BLaER1 treated with 17β-estradiol and CSF1 and Interleukin-3, amounts not matched to agents 10 nM and 100 nM (cell line): ENCODE data around the gene ACOD1.
"Not testable (repeated sequence)": the region's sequence is repeated elsewhere in the genome, so short reads cannot be mapped to it uniquely, and the experiment has no call there.

Experiments
- H3K27ac ChIP-seq, 11 experiments: shearing (Covaris generic); formaldehyde crosslinking; 2 replicates each; pipeline ENCODE4 v1.8.1; 2022
- H3K27me3 ChIP-seq, 11 experiments: shearing (Covaris generic); formaldehyde crosslinking; 2 replicates each; pipeline ENCODE4 v1.8.1; 2022
- H3K36me3 ChIP-seq, 11 experiments: shearing (Covaris generic); formaldehyde crosslinking; 2 replicates each; pipeline ENCODE4 v1.8.1; 2022
- H3K4me1 ChIP-seq, 10 experiments: shearing (Covaris generic); formaldehyde crosslinking; 2 replicates each; pipeline ENCODE4 v1.8.1; 2022
- H3K4me2 ChIP-seq, 11 experiments: shearing (Covaris generic); formaldehyde crosslinking; 2 replicates each; pipeline ENCODE4 v1.8.1; 2022
- H3K4me3 ChIP-seq, 10 experiments: shearing (Covaris generic); formaldehyde crosslinking; 2 replicates each; pipeline ENCODE4 v1.8.1; 2022
- H3K9ac ChIP-seq, 11 experiments: shearing (Covaris generic); formaldehyde crosslinking; 2 replicates each; pipeline ENCODE4 v1.8.1; 2022
- H3K9me3 ChIP-seq, 11 experiments: shearing (Covaris generic); formaldehyde crosslinking; replicated peaks in 1 of 11; 2 replicates each; pipeline ENCODE4 v1.8.1; 2022
- H4K20me1 ChIP-seq, 11 experiments: shearing (Covaris generic); formaldehyde crosslinking; 2 replicates each; pipeline ENCODE4 v1.8.1; 2022
- Cebpa-rat ChIP-seq, 11 experiments: shearing (Covaris generic); IDR thresholded peaks; 2 replicates each; pipeline ENCODE4 v1.8.1; 2022

The ACOD1 gene

DNA sequence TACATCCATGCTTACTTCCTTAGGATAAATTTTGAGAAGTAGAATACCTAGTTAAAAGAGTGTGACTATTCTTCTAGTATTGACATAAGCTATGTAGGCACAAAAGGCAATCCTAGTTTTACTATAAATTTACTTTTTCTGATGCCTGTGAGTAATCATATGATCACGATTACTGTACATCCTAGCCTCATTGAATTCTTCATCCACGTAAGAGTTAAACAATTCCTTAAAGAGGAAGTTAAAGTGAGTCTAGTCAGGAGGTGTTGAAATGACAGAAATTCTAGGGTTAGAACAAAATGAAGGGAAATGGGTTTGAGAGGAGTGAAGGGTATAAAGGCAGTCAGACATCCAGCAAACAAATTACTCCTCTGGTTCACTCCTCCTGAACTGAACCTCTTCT is at the start of gene ACOD1:
Gene ACOD1, plus strand, starts transcription at position 363 of the 400 bp plus-strand sequence. CDS start 48 bp downstream, outside the sequence.
- Histone ChIP-seq H3K9ac (no peak within 1 kb of the TSS), H3K27me3 (no peaks in the 10 kb centered on the region), H3K4me2 (peak within 1 kb of the TSS in 3 of 11 experiments; percentile 21 to 58 (median 53); a peak in 7 of 22 replicates), H3K4me1 (peaks cover 0 to 75% (median 16%) of the 10 kb centered on the region in 10 experiments; a peak in 12 of 20 replicates), H3K27ac (peak within 1 kb of the TSS in 2 of 11 experiments; percentile 14 to 37; a peak in 3 of 22 replicates), H3K9me3 (peaks cover 0 to 11% (median 4%) of the 10 kb centered on the region in 11 experiments; a peak in 8 of 22 replicates), H3K4me3 (no peak within 1 kb of the TSS), H4K20me1 (no peaks in the 10 kb centered on the region), H3K36me3 (no peaks in the 10 kb centered on the region)
- TF ChIP-seq Cebpa-rat (IDR thresholded peaks at IDR 0.05): no peak

DNA sequence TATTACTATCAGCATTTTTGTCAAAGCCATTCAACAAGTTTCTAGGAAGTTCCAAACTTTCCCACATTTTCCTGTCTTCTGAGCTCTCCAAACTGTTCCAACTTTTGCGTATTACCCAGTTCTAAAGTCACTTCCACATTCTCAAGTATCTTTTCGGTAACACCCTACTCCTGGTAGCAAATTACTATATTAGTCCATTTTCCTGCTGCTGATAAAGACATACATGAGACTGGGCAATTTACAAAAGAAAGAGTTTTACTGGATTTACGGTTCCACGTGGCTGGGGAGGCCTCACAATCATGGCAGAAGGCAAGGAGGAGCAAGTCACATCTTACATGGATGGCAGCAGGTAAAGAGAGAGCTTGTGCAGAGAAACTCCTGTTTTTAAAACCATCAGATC is 49.2 kb upstream of the ACOD1 start:
- not testable (repeated sequence) for H3K27me3 ChIP-seq, H3K27ac ChIP-seq, H3K9ac ChIP-seq, H4K20me1 ChIP-seq, H3K36me3 ChIP-seq, H3K4me3 ChIP-seq, H3K4me2 ChIP-seq
- Histone ChIP-seq H3K9me3 (peaks cover 21 to 43% (median 28%) of the 10 kb centered on the region in 11 experiments), H3K4me1 (peaks cover 7 to 38% (median 14%) of the 10 kb centered on the region in 10 experiments)

DNA sequence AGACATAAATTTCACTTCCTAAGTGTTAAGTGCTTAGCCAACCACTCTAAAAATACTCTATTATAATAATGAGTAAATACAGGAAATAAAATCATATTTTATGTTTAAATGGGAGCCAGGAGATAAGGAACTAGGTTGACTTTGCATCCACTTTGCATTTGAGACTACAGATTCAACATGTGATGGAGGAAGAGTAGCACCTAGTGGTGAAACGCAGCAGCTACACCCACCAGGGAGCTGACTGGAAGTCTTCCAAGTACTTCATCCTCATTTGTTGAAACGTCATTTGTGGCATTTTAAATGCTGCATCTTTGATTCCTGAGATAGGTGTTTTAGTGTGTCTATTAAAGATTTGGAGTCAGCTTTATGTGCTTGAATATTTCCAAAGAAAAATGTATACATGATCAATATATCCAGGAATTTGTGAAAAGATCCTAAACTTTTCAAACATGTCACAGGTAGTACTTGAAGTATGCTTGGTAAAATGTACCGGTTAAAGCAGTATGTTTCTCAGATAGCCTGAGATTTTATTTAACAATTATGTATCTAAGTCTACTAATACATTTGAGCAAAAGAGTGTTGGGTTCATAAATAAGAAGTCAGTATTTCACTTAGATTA is 44.7 kb upstream of the ACOD1 start:
- Histone ChIP-seq H3K4me1 (peaks cover 0 to 29% (median under 1%) of the 10 kb centered on the region in 10 experiments; a peak in 7 of 20 replicates), H3K9me3 (peaks cover 11 to 16% (median 12%) of the 10 kb centered on the region in 11 experiments), H3K9ac (no peak overlapping the region), H3K4me3 (no peak overlapping the region), H3K36me3 (no peaks in the 10 kb centered on the region), H3K27me3 (no peaks in the 10 kb centered on the region), H3K4me2 (peak overlapping the region in 2 of 11 experiments; percentile 17 to 57; a peak in 4 of 22 replicates), H4K20me1 (no peaks in the 10 kb centered on the region), H3K27ac (no peak overlapping the region; a peak in 1 of 22 replicates)
- TF ChIP-seq Cebpa-rat (IDR thresholded peaks at IDR 0.05): no peak

DNA sequence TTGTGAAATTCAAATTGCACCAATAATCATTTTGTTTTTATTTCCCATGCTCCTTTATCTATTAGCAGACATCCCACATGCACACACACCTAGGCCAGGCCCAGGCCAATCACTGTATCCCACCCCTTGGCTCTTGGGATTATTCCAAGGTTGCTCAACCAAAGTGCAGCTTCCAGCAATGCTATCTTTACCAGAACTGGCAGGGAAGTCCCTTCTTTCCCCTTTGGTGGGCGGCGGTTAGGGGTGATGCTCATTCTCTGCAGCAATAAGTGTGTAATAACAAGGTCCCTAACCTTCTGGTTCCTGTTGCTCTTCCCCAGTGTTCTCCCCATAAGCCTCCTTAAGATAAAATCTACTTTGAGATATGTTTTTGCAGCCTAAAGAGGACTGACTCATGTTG is 43.8 kb upstream of the ACOD1 start:
- no peaks in the 10 kb centered on the region for H3K27me3 ChIP-seq
- no peaks in the 10 kb centered on the region for H4K20me1 ChIP-seq
- no peak overlapping the region for H3K4me3 ChIP-seq
- peak overlapping the region in 3 of 11 experiments; percentile 19 to 63 (median 38); a peak in 4 of 22 replicates for H3K4me2 ChIP-seq
- H3K9ac ChIP-seq: 0 out of 22 replicates have a peak overlapping the region, but pooled peaks of 1 of the 11 experiments have one; percentile 18
- H3K9me3 ChIP-seq: peaks cover 3 to 7% (median 4%) of the 10 kb centered on the region in 11 experiments
- no peaks in the 10 kb centered on the region for H3K36me3 ChIP-seq
- peaks cover 6 to 29% (median 9%) of the 10 kb centered on the region in 10 experiments; a peak in 17 of 20 replicates for H3K4me1 ChIP-seq
- no peak for TF ChIP-seq Cebpa-rat (IDR thresholded peaks at IDR 0.05)
- no peak overlapping the region for H3K27ac ChIP-seq

DNA sequence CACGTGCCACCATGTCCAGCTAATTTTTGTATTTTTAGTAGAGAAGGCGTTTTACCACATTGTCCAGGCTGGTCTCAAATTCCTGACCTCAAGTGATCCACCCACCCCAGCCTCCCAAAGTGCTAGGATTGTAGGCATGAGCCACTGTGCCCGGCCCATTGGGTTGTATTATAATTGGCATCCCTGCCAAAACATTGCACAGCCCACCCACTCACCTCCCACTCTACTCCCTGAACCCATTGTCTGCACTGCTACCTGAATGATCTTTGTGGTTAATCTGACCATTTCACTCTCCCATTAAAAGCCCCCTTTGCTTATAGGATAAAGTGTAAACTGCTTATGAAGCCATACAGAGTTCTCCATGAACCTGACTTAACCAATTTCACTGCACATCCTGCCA is 35.8 kb upstream of the ACOD1 start:
- H3K4me3 ChIP-seq: no peak overlapping the region
- peaks cover 0 to 11% (median 8%) of the 10 kb centered on the region in 10 experiments; a peak in 13 of 20 replicates for H3K4me1 ChIP-seq
- H4K20me1 ChIP-seq: no peaks in the 10 kb centered on the region
- H3K4me2 ChIP-seq: no peak overlapping the region
- H3K27me3 ChIP-seq: no peaks in the 10 kb centered on the region
- no peak for TF ChIP-seq Cebpa-rat (IDR thresholded peaks at IDR 0.05)
- no peaks in the 10 kb centered on the region for H3K36me3 ChIP-seq
- no peak overlapping the region for H3K9ac ChIP-seq
- no peak overlapping the region for H3K27ac ChIP-seq
- no peaks in the 10 kb centered on the region for H3K9me3 ChIP-seq

DNA sequence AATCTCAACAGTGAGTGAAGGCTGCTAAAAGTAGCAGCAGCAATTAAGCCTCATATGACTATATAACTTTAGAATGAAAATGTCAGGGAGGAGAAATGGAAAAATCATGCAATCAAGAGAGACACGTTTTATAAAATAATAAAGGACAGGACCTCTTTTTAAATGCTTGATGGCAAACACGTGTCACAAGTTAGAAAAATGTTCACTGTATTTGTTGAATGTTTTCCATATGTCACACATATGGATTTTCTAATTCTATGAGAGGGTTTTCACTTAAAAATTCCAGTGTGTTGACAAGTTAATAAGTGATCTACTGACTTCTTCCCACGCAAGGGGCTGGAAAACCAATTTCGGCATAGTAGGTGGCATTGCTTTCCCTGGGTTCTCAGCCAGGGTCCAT is 34.4 kb upstream of the ACOD1 start:
- no peak overlapping the region for H3K9ac ChIP-seq
- H4K20me1 ChIP-seq: no peaks in the 10 kb centered on the region
- H3K36me3 ChIP-seq: no peaks in the 10 kb centered on the region
- H3K4me3 ChIP-seq: no peak overlapping the region
- no peak overlapping the region for H3K27ac ChIP-seq
- H3K4me1 ChIP-seq: peaks cover 0 to 9% (median 7%) of the 10 kb centered on the region in 10 experiments; a peak in 13 of 20 replicates
- TF ChIP-seq Cebpa-rat (IDR thresholded peaks at IDR 0.05): no peak
- H3K4me2 ChIP-seq: no peak overlapping the region
- H3K9me3 ChIP-seq: no peaks in the 10 kb centered on the region
- no peaks in the 10 kb centered on the region for H3K27me3 ChIP-seq

DNA sequence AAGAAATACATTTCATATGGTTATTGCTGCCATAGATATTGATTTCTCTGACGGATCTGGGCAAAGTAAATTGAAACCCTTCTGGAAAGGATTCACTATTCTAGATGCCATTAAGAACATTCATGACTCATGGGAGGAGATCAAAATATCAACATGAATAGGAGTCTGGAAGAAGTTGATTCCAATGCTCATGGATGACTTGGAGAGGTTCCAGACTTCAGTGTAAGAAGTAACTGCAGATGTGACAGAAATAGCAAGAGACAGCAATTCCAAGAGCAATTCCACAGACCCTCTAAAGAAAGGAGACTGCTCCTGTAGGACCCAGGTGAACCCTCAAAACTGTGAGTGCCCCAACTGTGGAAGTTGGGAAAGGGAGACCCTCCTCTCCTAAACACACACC is 31.2 kb upstream of the ACOD1 start:
- no peak overlapping the region for H3K4me3 ChIP-seq
- H3K4me2 ChIP-seq: no peak overlapping the region
- TF ChIP-seq Cebpa-rat (IDR thresholded peaks at IDR 0.05): no peak
- H3K27me3 ChIP-seq: no peaks in the 10 kb centered on the region
- H3K27ac ChIP-seq: no peak overlapping the region
- no peaks in the 10 kb centered on the region for H3K36me3 ChIP-seq
- no peaks in the 10 kb centered on the region for H4K20me1 ChIP-seq
- H3K9me3 ChIP-seq: no peaks in the 10 kb centered on the region
- H3K9ac ChIP-seq: no peak overlapping the region
- peaks cover 0 to under 1% (median 0%) of the 10 kb centered on the region in 10 experiments; a peak in 2 of 20 replicates for H3K4me1 ChIP-seq

DNA sequence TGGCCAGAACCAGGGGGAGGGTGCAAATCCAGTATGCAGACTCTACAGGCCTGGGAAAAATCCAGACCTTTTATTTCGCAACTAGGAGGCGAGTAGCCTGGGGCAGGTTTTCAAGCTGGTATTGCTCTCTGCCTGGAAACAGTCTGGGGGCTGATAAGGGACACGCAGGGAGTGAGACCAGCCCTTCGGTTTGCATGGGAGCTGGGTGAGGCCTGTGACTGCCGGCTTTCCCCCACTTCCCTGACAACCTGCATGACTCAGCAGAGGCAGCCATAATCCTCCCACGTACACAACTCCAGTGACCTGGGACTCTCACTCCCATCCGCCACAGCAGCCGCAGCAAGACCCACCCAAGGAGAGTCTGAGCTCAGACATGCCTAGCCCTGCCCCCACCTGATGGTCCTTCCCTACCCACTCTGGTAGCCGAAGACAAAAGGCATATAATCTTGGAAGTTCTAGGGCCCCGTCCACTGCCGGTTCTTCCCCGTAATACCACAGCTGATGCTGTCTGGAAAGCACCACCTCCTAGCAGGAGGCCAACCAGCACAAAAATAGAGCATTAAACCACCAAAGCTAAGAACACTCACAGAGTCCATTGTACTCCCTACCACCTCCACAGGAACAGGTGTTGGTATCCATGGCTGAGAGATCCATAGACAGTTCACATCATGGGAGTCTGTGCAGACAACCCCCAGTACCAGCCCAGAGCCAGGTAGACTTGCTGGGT is 30.4 kb upstream of the ACOD1 start:
- not testable (repeated sequence) for H3K27ac ChIP-seq, H3K4me3 ChIP-seq, H3K27me3 ChIP-seq, H3K9me3 ChIP-seq, H3K4me2 ChIP-seq, H3K9ac ChIP-seq, H4K20me1 ChIP-seq, H3K4me1 ChIP-seq, H3K36me3 ChIP-seq

DNA sequence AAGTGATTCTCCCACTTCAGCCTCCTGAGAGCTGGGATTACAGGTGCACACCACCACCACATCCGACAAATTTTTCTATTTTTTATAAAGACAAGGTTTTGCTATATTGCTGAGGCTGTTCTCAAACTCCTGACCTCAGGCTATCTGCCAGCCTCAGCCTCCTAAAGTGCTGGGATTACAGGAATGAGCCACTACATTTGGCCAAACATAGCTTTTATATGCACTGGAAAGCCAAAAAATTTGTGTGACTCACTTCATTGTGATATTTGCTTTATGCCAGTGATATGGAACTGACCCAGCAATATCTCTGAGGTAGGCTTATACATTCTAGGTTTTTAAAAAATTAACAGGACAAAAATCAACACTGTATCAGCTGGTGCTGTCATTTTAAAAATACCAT is 26.8 kb upstream of the ACOD1 start:
- Histone ChIP-seq H3K4me1 (peaks cover 0 to 14% (median 0%) of the 10 kb centered on the region in 10 experiments; a peak in 4 of 20 replicates), H3K27me3 (no peaks in the 10 kb centered on the region), H3K9me3 (no peaks in the 10 kb centered on the region), H3K36me3 (no peaks in the 10 kb centered on the region), H4K20me1 (no peaks in the 10 kb centered on the region), H3K9ac (no peak overlapping the region), H3K27ac (no peak overlapping the region), H3K4me3 (no peak overlapping the region), H3K4me2 (no peak overlapping the region)
- no peak for TF ChIP-seq Cebpa-rat (IDR thresholded peaks at IDR 0.05)
